HepG2 (cell line): ENCODE results near the gene IL27RA. TPM values are rescaled to one million over a fixed set of nuclear protein-coding genes. Genes with fewer than 3 reads are reported as not detected.
A peak's percentile ranks its signal among the peaks of the same experiment; 100 is the strongest.

Experiments used
- ADNP ChIP-seq: sonication (generic); formaldehyde crosslinking; IDR thresholded peaks from 2 replicates; pipeline ENCODE4 v1.4.0; 2020; ENCODE audit warnings: missing genetic modification reagents
- ARID2 ChIP-seq: sonication (generic); formaldehyde crosslinking; IDR thresholded peaks from 2 replicates; pipeline ENCODE4 v1.8.1; 2022; ENCODE audit warnings: mild to moderate bottlenecking, missing genetic modification reagents, borderline replicate concordance
- DPF2 ChIP-seq: sonication (generic); formaldehyde crosslinking; IDR thresholded peaks from 2 replicates; pipeline ENCODE4 v1.4.0; 2020; ENCODE audit warnings: mild to moderate bottlenecking, low read depth, missing genetic modification reagents, borderline replicate concordance
- GMEB1 ChIP-seq: sonication (generic); formaldehyde crosslinking; IDR thresholded peaks from 2 replicates; pipeline ENCODE4 v1.5.1; 2020; ENCODE audit warnings: missing genetic modification reagents, mild to moderate bottlenecking, borderline replicate concordance
- HCFC1 ChIP-seq: fragments of 150-350 bp; IDR thresholded peaks from 2 replicates; pipeline ENCODE4 v1.6.1; 2014; ENCODE audit warnings: low read depth, low read length
- HHEX ChIP-seq: IDR thresholded peaks from 2 replicates; pipeline ENCODE4 v1.6.1; 2016; ENCODE audit warnings: control low read depth
- NCOA1 ChIP-seq: sonication (generic); formaldehyde crosslinking; IDR thresholded peaks from 2 replicates; pipeline ENCODE4 v1.9.0; 2021; ENCODE audit warnings: missing genetic modification reagents
- POLR2G ChIP-seq: fragments of 200-400 bp; formaldehyde crosslinking; IDR thresholded peaks from 2 replicates; pipeline ENCODE4 v1.6.1; 2018; ENCODE audit warnings: mild to moderate bottlenecking, low read depth, low read length, moderate library complexity
- RFX3 ChIP-seq: IDR thresholded peaks from 2 replicates; pipeline ENCODE4 v1.6.1; 2016; ENCODE audit warnings: missing biosample characterization, missing genetic modification reagents
- SKIL ChIP-seq: sonication (generic); formaldehyde crosslinking; IDR thresholded peaks from 2 replicates; pipeline ENCODE4 v1.8.0; 2022; ENCODE audit warnings: missing genetic modification reagents, mild to moderate bottlenecking, moderate library complexity, borderline replicate concordance
- SOX5 ChIP-seq: IDR thresholded peaks from 2 replicates; pipeline ENCODE4 v1.6.1; 2016; ENCODE audit warnings: borderline replicate concordance
- SRF ChIP-seq: IDR thresholded peaks from 2 replicates; pipeline ENCODE4 v1.6.1; 2011; ENCODE audit warnings: mild to moderate bottlenecking, low read depth, low read length, moderate library complexity
- TFAP4 ChIP-seq: sonication (generic); IDR thresholded peaks from 2 replicates; pipeline ENCODE4 v1.6.1; 2016; ENCODE audit warnings: low read depth, borderline replicate concordance
- THRA ChIP-seq: sonication (generic); formaldehyde crosslinking; IDR thresholded peaks from 2 replicates; pipeline ENCODE4 v1.4.0; 2020; ENCODE audit warnings: missing genetic modification reagents, borderline replicate concordance
- YEATS4 ChIP-seq: sonication (generic); formaldehyde crosslinking; IDR thresholded peaks from 2 replicates; pipeline ENCODE4 v1.4.0; 2020; ENCODE audit warnings: missing genetic modification reagents, borderline replicate concordance
- YY1 ChIP-seq: IDR thresholded peaks from 2 replicates; pipeline ENCODE4 v1.6.1; 2011; ENCODE audit warnings: low read length, low read depth, moderate library complexity, mild to moderate bottlenecking; ENCODE audit not compliant: insufficient read depth, insufficient replicate concordance
- ZBTB7A ChIP-seq: sonication (generic); formaldehyde crosslinking; IDR thresholded peaks from 2 replicates; pipeline ENCODE4 v1.8.0; 2022; ENCODE audit warnings: mild to moderate bottlenecking, missing genetic modification reagents
- ZNF274 ChIP-seq: sonication (generic); formaldehyde crosslinking; IDR thresholded peaks from 2 replicates; pipeline ENCODE4 v1.5.1; 2020; ENCODE audit warnings: mild to moderate bottlenecking, missing genetic modification reagents
- ZNF282 ChIP-seq: fragments of 450-650 bp; IDR thresholded peaks from 2 replicates; pipeline ENCODE4 v1.6.1; 2018; ENCODE audit not compliant: partially characterized antibody
- ZNF317 ChIP-seq: sonication (generic); formaldehyde crosslinking; IDR thresholded peaks from 2 replicates; pipeline ENCODE4 v1.5.0; 2020; ENCODE audit warnings: mild to moderate bottlenecking, missing genetic modification reagents
- polyA plus RNA-seq, 8 experiments: library from polyadenylated mRNA; depleted of rRNA in 3 of 8; stranded (reverse) in 7 of 8; unstranded in 1 of 8; fragments of >200 nt; fragmentation: Illumina TruSeq in 4 of 8; extraction: Trizol in 4 of 8; gene quantifications; 2 replicates each; pipeline versions ENCODE4 v1.2.1 to v1.2.3, GENCODE V29; 2011 to 2016; ENCODE audit warnings: low read depth in 4 of 8, missing spikeins in 1 of 8, mixed read lengths in 1 of 8; ENCODE audit not compliant: insufficient read depth in 1 of 8
- total RNA-seq, 5 experiments: library from RNA; depleted of rRNA; stranded (reverse); fragments of >200 nt; fragmentation: Illumina TruSeq; extraction: Trizol; gene quantifications; 2 replicates each; pipeline ENCODE4 v1.2.3, GENCODE V29; 2016; ENCODE audit warnings: low read depth in 1 of 5
- TF ChIP-seq, protein P1 (sequence below), 2 experiments: IDR thresholded peaks; 2 replicates each; pipeline ENCODE4 v1.6.1; 2011 to 2012; ENCODE audit warnings: low read length in 2 of 2, borderline replicate concordance in 1 of 2, low read depth in 1 of 2, mild to moderate bottlenecking in 1 of 2, moderate library complexity in 1 of 2

IL27RA gene
- total and polyA plus RNA-seq, 2 of the 13 experiments (the other 11 are each of a cell fraction or from before 2014, with no cell fraction given), result 3.5 to 8.1 TPM

DNA sequence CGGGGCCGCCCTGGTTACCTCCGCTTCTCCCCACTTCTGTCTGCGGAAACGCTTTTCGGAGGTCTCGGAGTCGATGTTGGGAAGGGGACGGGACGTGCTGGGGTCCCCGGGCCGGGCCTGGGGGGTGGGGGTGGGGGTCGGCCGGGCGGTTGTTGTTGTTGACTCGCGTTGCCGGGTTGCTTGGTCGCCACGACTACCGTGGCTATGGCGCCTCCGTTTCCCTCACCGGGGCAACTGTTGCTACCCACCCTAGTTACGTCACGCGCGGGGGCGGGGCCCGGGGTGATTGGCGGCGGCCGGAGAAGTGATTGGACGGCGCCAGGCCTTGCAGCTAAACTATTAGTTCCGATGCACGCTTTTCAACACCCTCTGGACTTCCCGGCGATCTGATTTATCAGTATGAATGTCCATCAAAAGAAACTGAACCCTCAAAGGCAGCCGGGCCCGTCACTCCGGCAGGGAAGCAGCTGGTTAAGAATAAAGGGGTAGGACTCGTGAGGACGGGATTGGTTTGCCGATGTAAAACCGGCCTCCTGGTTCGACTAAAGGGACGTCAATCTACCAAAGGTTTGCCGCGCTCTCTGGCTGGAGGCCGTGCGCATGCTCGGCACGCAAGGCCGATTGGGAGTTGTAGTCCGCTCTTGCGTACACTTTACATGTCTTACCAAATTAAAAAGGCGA is 25.3 kb upstream of the IL27RA start, which contains the start of gene RFX1 (continued):
- TF ChIP-seq SKIL (no peak), ZNF274 (CRISPR knock-in tag) (no peak), HHEX (CRISPR knock-in tag) (no peak), NCOA1 (CRISPR knock-in tag) (no peak), TFAP4 (peak; percentile 85), YY1 (peak; percentile 89), RFX3 (CRISPR knock-in tag) (peak; percentile 93), SOX5 (CRISPR knock-in tag) (no peak), ZNF317 (CRISPR knock-in tag) (no peak), GMEB1 (CRISPR knock-in tag) (no peak), DPF2 (CRISPR knock-in tag) (no peak), THRA (CRISPR knock-in tag) (no peak), ARID2 (CRISPR knock-in tag) (no peak), ZNF282 (no peak), SRF (no peak), ADNP (CRISPR knock-in tag) (no peak), YEATS4 (CRISPR knock-in tag) (no peak), ZBTB7A (CRISPR knock-in tag) (no peak), POLR2G (no peak), HCFC1 (peak; percentile 89)
- TF ChIP-seq, protein P1, sequence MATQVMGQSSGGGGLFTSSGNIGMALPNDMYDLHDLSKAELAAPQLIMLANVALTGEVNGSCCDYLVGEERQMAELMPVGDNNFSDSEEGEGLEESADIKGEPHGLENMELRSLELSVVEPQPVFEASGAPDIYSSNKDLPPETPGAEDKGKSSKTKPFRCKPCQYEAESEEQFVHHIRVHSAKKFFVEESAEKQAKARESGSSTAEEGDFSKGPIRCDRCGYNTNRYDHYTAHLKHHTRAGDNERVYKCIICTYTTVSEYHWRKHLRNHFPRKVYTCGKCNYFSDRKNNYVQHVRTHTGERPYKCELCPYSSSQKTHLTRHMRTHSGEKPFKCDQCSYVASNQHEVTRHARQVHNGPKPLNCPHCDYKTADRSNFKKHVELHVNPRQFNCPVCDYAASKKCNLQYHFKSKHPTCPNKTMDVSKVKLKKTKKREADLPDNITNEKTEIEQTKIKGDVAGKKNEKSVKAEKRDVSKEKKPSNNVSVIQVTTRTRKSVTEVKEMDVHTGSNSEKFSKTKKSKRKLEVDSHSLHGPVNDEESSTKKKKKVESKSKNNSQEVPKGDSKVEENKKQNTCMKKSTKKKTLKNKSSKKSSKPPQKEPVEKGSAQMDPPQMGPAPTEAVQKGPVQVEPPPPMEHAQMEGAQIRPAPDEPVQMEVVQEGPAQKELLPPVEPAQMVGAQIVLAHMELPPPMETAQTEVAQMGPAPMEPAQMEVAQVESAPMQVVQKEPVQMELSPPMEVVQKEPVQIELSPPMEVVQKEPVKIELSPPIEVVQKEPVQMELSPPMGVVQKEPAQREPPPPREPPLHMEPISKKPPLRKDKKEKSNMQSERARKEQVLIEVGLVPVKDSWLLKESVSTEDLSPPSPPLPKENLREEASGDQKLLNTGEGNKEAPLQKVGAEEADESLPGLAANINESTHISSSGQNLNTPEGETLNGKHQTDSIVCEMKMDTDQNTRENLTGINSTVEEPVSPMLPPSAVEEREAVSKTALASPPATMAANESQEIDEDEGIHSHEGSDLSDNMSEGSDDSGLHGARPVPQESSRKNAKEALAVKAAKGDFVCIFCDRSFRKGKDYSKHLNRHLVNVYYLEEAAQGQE (IDR thresholded peaks at IDR 0.05; ENCODE audit: borderline replicate concordance in 1 of 2, low read depth in 1 of 2, low read length in 2 of 2), result no peak
